Occipital lobe (tissue), 2 donors: Measurements from ENCODE around the gene AJUBA. TPM values are rescaled to one million over a fixed set of nuclear protein-coding genes. Genes with fewer than 3 reads are reported as not detected.
"Not testable (repeated sequence)": the region's sequence is repeated elsewhere in the genome, so short reads cannot be mapped to it uniquely, and the experiment has no call there.

Experiments
- DNase-seq: peaks from one replicate; lab custom pipeline; 2025; lab: John Stamatoyannopoulos, UW
- total RNA-seq: library from RNA; depleted of rRNA; stranded (reverse); fragments of >200 nt; gene quantifications from one replicate; pipeline ENCODE4 v1.2.3, GENCODE V29; 2014

AJUBA gene
- total RNA-seq, 1 donor from 2014 or later, result 8.1 TPM

- DNase-seq, result not testable (repeated sequence)
Measured at GRCh38 chr14:22951795-22952194, 30.6 kb downstream of the AJUBA start.

- no peak for DNase-seq
Measured at GRCh38 chr14:22945642-22946041, 36.7 kb downstream of the AJUBA start.

GRCh38 chr14:22939684-22940083, 42.7 kb downstream of the AJUBA start:
- no peak for DNase-seq

GRCh38 chr14:22935156-22935555, 47.2 kb downstream of the AJUBA start:
- no peak for DNase-seq

GRCh38 chr14:22932146-22932545, 50.2 kb downstream of the AJUBA start:
- no peak for DNase-seq

GRCh38 chr14:22929961-22930364, 52.4 kb downstream of the AJUBA start:
- DNase-seq, result no peak

GRCh38 chr14:22929104-22929960, 53.0 kb downstream of the AJUBA start, which contains the start of gene PRMT5:
Gene PRMT5 (minus strand): TSS chr14:22929376. CDS start chr14:22929361, 15 bp downstream.
- peak; percentile 99 for DNase-seq

- no peak for DNase-seq
Measured at GRCh38 chr14:22928237-22929103, 53.9 kb downstream of the AJUBA start.

- DNase-seq, result no peak
Measured at GRCh38 chr14:22926316-22926715, 56.0 kb downstream of the AJUBA start.

GRCh38 chr14:22925513-22925912, 56.8 kb downstream of the AJUBA start:
- no peak for DNase-seq

- no peak for DNase-seq
Measured at GRCh38 chr14:22923746-22924145, 58.6 kb downstream of the AJUBA start.

GRCh38 chr14:22922294-22922693, 60.1 kb downstream of the AJUBA start:
- DNase-seq, result no peak

Other genes with a start within 250 kb of the AJUBA start
- 33.5 TPM for gene OXA1L, start 215.9 kb downstream of the AJUBA start, total RNA-seq
- 3.3 TPM for gene SLC7A7, start 167.1 kb downstream of the AJUBA start, total RNA-seq
- 16.4 TPM for gene MRPL52, start 152.7 kb downstream of the AJUBA start, total RNA-seq
- 8.3 TPM for gene MMP14, start 146.0 kb downstream of the AJUBA start, total RNA-seq
- 3.4 TPM for gene LRP10, start 110.8 kb downstream of the AJUBA start, total RNA-seq
- gene REM2, start 99.3 kb downstream of the AJUBA start, total RNA-seq, result 1.7 TPM
- gene RBM23, start 63.4 kb downstream of the AJUBA start, total RNA-seq, result 78.6 TPM
- gene PRMT5, start 53.2 kb downstream of the AJUBA start, total RNA-seq, result 39.8 TPM
- 20.9 TPM for gene HAUS4, start 25.5 kb downstream of the AJUBA start, total RNA-seq
- gene C14orf93, start 27.6 kb upstream of the AJUBA start, total RNA-seq, result 5.5 TPM
- 149 TPM for gene PSMB5, start 52.3 kb upstream of the AJUBA start, total RNA-seq
- gene PSMB11, start 59.7 kb upstream of the AJUBA start, total RNA-seq, result not detected
- 10.3 TPM for gene CDH24, start 75.0 kb upstream of the AJUBA start, total RNA-seq
- gene ACIN1, start 112.6 kb upstream of the AJUBA start, total RNA-seq, result 67.8 TPM
- 17.9 TPM for gene C14orf119, start 113.0 kb upstream of the AJUBA start, total RNA-seq
- not detected for gene CIROP, start 122.4 kb upstream of the AJUBA start, total RNA-seq
- 0.31 TPM for gene CEBPE, start 136.7 kb upstream of the AJUBA start, total RNA-seq
- gene SLC7A8, start 201.1 kb upstream of the AJUBA start, total RNA-seq, result 3.4 TPM